Activated CD8-positive, alpha-beta T cell treated with anti-CD3 and anti-CD28 coated beads for 36 hours (primary cell): Measurements from ENCODE around the gene UVRAG. TPM values are rescaled to one million over a fixed set of nuclear protein-coding genes. Genes with fewer than 3 reads are reported as not detected.
"Not testable (repeated sequence)": the region's sequence is repeated elsewhere in the genome, so short reads cannot be mapped to it uniquely, and the experiment has no call there.

ENCODE experiments used
- ATAC-seq: fragments of 200-7000 bp; cut with Tn5 transposase; one replicate; pipeline ENCODE4 v1.10.0; 2021; ENCODE audit warnings: mild to moderate bottlenecking, moderate library complexity
- CTCF ChIA-PET: fragments of 350-600 bp; sonication (Branson Sonifier 250); formaldehyde crosslinking; loops from one replicate; lab custom pipeline; 2021; ENCODE audit warnings: antibody characterized with exemption; lab: Charles Lee
- POLR2A ChIA-PET: fragments of 350-600 bp; sonication (Branson Sonifier 250); formaldehyde crosslinking; loops from one replicate; lab custom pipeline; 2021; ENCODE audit warnings: antibody characterized with exemption; lab: Charles Lee
- DNase-seq: peaks from one replicate; pipeline ENCODE4 v3.0.0-alpha.2; 2020
- H3K27ac Mint-ChIP-seq: one replicate; pipeline ENCODE4 v1.8.0; 2021; ENCODE audit warnings: mild to moderate bottlenecking, mixed read lengths
- H3K27me3 Mint-ChIP-seq: one replicate; pipeline ENCODE4 v1.8.0; 2021; ENCODE audit warnings: mixed read lengths
- H3K36me3 Mint-ChIP-seq: one replicate; pipeline ENCODE4 v1.8.0; 2021; ENCODE audit warnings: low read depth, mixed read lengths
- H3K4me1 Mint-ChIP-seq: one replicate; pipeline ENCODE4 v1.8.0; 2021; ENCODE audit warnings: low read depth, mixed read lengths
- H3K4me3 Mint-ChIP-seq: one replicate; pipeline ENCODE4 v1.8.0; 2021; ENCODE audit warnings: mild to moderate bottlenecking, moderate library complexity, mixed read lengths
- H3K9me3 Mint-ChIP-seq: one replicate; pipeline ENCODE4 v1.8.0; 2021; ENCODE audit warnings: mixed read lengths
- CTCF ChIP-seq: fragments of 200-600 bp; IDR thresholded peaks from one replicate; pipeline ENCODE4 v1.8.0; 2022; ENCODE audit warnings: antibody characterized with exemption, mild to moderate bottlenecking
- intact Hi-C: fragments of 100-400 bp; cut with micrococcal nuclease; formaldehyde crosslinking; loops from one replicate; pipeline ENCODE4 v1.10.0; 2022
- total RNA-seq, 2 experiments: library from RNA; stranded (reverse); gene quantifications; one replicate each; pipeline ENCODE4 v1.2.3, GENCODE V29; 2021

UVRAG gene
- total RNA-seq, 2 experiments from 2014 or later: 14.4 to 15.7 TPM

GRCh38 chr11:75878933-75879332 is 63.9 kb downstream of the UVRAG start:
- intact Hi-C loops: no loop called here
- POLR2A ChIA-PET: no interaction called here
- TF ChIP-seq CTCF: no peak
- no peak overlapping the region for H3K4me3 Mint-ChIP-seq
- H3K9me3 Mint-ChIP-seq: no peaks in the 10 kb centered on the region
- H3K27me3 Mint-ChIP-seq: no peaks in the 10 kb centered on the region
- H3K27ac Mint-ChIP-seq: no peak overlapping the region
- no peak for DNase-seq
- no peak for ATAC-seq
- H3K36me3 Mint-ChIP-seq: peaks cover 2% of the 10 kb centered on the region
- CTCF ChIA-PET: interaction anchor here (0.7 to 2.5 kb wide), 3 partner anchors 10 to 386 kb away, joined by 3 to 6 read pairs (median 4); no protein-coding TSS in a partner anchor
- peaks cover 6% of the 10 kb centered on the region for H3K4me1 Mint-ChIP-seq

DNA sequence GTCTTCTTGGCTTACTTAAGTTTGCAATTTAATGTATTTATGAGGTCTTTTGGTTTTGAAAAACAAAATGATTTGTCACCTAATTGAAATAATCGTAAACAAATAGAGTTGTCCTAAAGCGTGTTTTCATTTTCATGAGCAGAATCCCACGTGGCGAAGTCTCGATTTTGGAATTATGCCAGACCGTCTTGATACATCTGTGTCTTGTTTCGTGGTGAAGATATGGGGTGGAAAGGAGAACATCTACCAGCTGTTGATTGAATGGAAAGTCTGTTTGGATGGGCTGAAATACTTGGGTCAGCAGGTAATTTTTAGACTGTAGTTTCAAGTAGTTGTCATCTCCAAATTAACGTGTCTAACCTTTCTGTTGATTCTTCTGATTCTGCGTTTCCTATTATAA is 64.7 kb downstream of the UVRAG start:
- CTCF ChIA-PET: interaction anchor here (1.4 to 2.5 kb wide), 2 partner anchors 11 to 18 kb away, joined by 6 to 8 read pairs; no protein-coding TSS in a partner anchor
- H3K4me1 Mint-ChIP-seq: peaks cover 6% of the 10 kb centered on the region
- POLR2A ChIA-PET: interaction anchor here (0.7 kb wide), 1 partner anchor 10 kb away, joined by 3 read pairs; no protein-coding TSS in a partner anchor
- H3K36me3 Mint-ChIP-seq: peaks cover 2% of the 10 kb centered on the region
- no peak overlapping the region for H3K27ac Mint-ChIP-seq
- intact Hi-C loops: loop anchor here (10.0 kb wide), 1 partner anchor 435 kb away; no protein-coding TSS in a partner anchor
- H3K4me3 Mint-ChIP-seq: no peak overlapping the region
- no peak for ATAC-seq
- H3K27me3 Mint-ChIP-seq: no peaks in the 10 kb centered on the region
- no peaks in the 10 kb centered on the region for H3K9me3 Mint-ChIP-seq
- TF ChIP-seq CTCF: no peak
- DNase-seq: no peak

DNA sequence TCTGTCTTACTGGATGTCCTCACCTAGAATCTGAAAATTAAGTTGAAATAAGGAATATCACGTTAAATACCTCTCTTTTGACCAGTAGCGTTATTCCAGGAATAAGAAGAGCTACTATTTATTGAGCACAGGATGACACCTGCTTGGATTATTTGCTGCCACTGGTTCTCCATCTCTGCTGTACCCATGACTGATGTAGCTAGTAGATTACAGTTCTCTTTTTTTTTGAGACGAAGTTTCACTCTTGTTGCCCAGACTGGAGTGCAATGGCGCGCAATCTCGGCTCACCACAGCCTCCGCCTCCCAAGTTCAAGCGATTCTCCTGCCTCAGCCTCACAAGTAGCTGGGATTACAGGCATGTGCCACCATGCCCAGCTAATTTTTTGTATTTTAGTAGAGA is 65.3 kb downstream of the UVRAG start:
- H3K4me3 Mint-ChIP-seq, H3K27me3 Mint-ChIP-seq, H3K27ac Mint-ChIP-seq, H3K4me1 Mint-ChIP-seq, ATAC-seq, H3K9me3 Mint-ChIP-seq, H3K36me3 Mint-ChIP-seq, DNase-seq: not testable (repeated sequence)
- ChIA-PET CTCF (interaction anchor here (0.8 to 2.5 kb wide), 3 partner anchors 12 to 282 kb away, joined by 3 to 8 read pairs (median 6); no protein-coding TSS in a partner anchor), POLR2A (interaction anchor here (0.7 kb wide), 1 partner anchor 9 kb away, joined by 3 read pairs; no protein-coding TSS in a partner anchor)
- intact Hi-C loops: loop anchor here (10.0 kb wide), 1 partner anchor 434 kb away; no protein-coding TSS in a partner anchor

DNA sequence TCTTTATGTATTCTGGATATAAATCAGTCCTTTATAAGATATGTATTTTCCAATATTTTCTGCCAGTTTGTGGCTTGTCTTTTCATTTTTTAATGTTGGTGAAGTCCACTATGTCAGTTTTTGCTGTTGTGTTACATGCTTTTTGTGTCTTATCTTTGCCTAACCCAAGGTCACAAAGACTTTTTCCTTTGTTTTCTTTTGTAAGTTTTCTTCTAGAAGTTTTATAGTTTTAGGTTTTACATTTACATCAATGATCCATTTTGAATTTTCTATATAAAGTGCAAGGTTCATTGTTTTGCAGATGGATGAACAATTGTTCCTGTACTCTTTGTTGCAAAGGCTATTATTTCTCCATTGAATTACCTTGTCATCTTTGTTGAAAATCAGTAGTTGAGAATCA is 69.3 kb downstream of the UVRAG start:
- POLR2A ChIA-PET: no interaction called here
- Mint-ChIP-seq H3K9me3 (no peaks in the 10 kb centered on the region), H3K27ac (no peak overlapping the region), H3K4me3 (no peak overlapping the region), H3K27me3 (no peaks in the 10 kb centered on the region), H3K4me1 (peaks cover 6% of the 10 kb centered on the region), H3K36me3 (no peaks in the 10 kb centered on the region)
- CTCF ChIA-PET: no interaction called here
- TF ChIP-seq CTCF: no peak
- intact Hi-C loops: loop anchor here (10.0 kb wide), 1 partner anchor 430 kb away; no protein-coding TSS in a partner anchor
- DNase-seq (no peak), ATAC-seq (no peak)

- ATAC-seq: no peak
- no peak for DNase-seq
- H3K36me3 Mint-ChIP-seq: peaks cover 4% of the 10 kb centered on the region
- H3K27me3 Mint-ChIP-seq: no peaks in the 10 kb centered on the region
- intact Hi-C loops: loop anchor here (10.0 kb wide), 1 partner anchor 426 kb away; no protein-coding TSS in a partner anchor
- TF ChIP-seq CTCF: no peak
- no peak overlapping the region for H3K27ac Mint-ChIP-seq
- no peak overlapping the region for H3K4me3 Mint-ChIP-seq
- ChIA-PET CTCF (no interaction called here), POLR2A (no interaction called here)
- H3K4me1 Mint-ChIP-seq: peaks cover 20% of the 10 kb centered on the region
- H3K9me3 Mint-ChIP-seq: no peaks in the 10 kb centered on the region
Observed at GRCh38 chr11:75888416-75888815, 73.4 kb downstream of the UVRAG start.
